Panc1 (cell line): ENCODE results near the gene SHISA9.

Experiments used
- CTCF ChIP-seq: fragments of 450-650 bp; IDR thresholded peaks from 2 replicates; pipeline ENCODE4 v1.5.1; 2017; ENCODE audit warnings: mild to moderate bottlenecking
- POLR2AphosphoS5 ChIP-seq: IDR thresholded peaks from 2 replicates; pipeline ENCODE4 v1.6.1; 2012; ENCODE audit warnings: mild to moderate bottlenecking, low read depth, low read length, moderate library complexity

DNA sequence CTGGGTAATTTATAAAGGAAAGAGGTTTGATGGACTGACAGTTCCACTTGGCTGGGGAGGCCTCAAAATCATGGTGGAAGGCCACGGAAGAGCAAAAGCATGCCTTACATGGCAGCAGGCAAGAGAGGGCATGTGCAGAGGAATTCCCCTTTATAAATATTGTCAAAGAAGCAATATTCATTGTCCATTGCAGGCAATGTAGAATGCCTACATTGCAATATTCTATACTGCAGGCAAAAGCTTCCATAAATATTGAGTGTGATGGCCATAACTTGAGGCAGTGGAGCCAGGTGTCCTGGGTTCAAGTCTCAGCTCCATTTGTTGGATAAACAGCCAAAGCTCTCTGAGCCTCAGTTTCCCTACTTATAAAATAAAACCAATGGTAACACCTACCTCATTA, 322.3 kb downstream of the SHISA9 start:
- no peak for TF ChIP-seq CTCF
- TF ChIP-seq POLR2AphosphoS5: no peak
